Stomach (tissue), 4 donors: Measurements from ENCODE around the gene CAPN8.

Experiments used
- POLR2A ChIP-seq, 4 donors: fragments of 450-650 bp; IDR thresholded peaks; one replicate each; pipeline ENCODE4 v1.6.1; 2016; ENCODE audit warnings: antibody characterized with exemption in 4 of 4, control low read depth in 2 of 4, mild to moderate bottlenecking in 1 of 4, moderate library complexity in 1 of 4
- POLR2AphosphoS5 ChIP-seq, 3 donors: sonication (generic); formaldehyde crosslinking; IDR thresholded peaks; one replicate each; pipeline ENCODE4 v1.6.1; 2016; ENCODE audit warnings: antibody characterized with exemption in 3 of 3
- TF ChIP-seq, protein P1 (sequence below), 7 experiments: fragments of 450-650 bp in 4 of 7; fragments of 200-600 bp in 3 of 7; sonication (generic) in 3 of 7; IDR thresholded peaks; one replicate each; pipeline ENCODE4 v1.5.1; 2016 to 2019; ENCODE audit warnings: antibody characterized with exemption in 7 of 7, control low read depth in 2 of 7, mild to moderate bottlenecking in 1 of 7

DNA sequence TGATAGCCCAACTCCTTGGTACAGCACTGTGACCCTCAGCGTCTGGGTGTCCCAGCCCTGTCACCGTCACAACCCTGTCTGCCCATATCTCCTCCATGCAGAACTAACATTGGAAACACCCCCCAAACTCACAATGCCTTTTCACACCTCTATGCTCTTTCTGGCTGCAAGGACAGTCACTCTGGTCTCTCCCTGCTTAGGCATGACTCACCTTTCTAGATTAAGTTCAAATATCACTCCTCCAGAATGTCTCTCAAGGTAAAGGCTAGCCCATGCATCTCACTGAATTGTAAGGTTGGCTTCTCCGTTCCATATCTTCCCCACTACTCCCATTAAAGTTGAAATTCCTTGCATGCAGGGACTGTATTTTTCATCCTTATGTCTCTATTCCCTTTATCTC lies 17.0 kb upstream of the CAPN8 start:
- TF ChIP-seq, protein P1, sequence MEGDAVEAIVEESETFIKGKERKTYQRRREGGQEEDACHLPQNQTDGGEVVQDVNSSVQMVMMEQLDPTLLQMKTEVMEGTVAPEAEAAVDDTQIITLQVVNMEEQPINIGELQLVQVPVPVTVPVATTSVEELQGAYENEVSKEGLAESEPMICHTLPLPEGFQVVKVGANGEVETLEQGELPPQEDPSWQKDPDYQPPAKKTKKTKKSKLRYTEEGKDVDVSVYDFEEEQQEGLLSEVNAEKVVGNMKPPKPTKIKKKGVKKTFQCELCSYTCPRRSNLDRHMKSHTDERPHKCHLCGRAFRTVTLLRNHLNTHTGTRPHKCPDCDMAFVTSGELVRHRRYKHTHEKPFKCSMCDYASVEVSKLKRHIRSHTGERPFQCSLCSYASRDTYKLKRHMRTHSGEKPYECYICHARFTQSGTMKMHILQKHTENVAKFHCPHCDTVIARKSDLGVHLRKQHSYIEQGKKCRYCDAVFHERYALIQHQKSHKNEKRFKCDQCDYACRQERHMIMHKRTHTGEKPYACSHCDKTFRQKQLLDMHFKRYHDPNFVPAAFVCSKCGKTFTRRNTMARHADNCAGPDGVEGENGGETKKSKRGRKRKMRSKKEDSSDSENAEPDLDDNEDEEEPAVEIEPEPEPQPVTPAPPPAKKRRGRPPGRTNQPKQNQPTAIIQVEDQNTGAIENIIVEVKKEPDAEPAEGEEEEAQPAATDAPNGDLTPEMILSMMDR (IDR thresholded peaks at IDR 0.05): no peak
- TF ChIP-seq POLR2AphosphoS5 (IDR thresholded peaks at IDR 0.05): no peak
- no peak for TF ChIP-seq POLR2A (IDR thresholded peaks at IDR 0.05)
